ENCODE data around the gene NSUN6. TPM values are rescaled to one million over a fixed set of nuclear protein-coding genes. Genes with fewer than 3 reads are reported as not detected.
A peak's percentile ranks its signal among the peaks of the same experiment; 100 is the strongest.

Gene NSUN6
- polyA plus RNA-seq, 4 donors: 6.0 to 21.9 (median 8.5) TPM

DNA sequence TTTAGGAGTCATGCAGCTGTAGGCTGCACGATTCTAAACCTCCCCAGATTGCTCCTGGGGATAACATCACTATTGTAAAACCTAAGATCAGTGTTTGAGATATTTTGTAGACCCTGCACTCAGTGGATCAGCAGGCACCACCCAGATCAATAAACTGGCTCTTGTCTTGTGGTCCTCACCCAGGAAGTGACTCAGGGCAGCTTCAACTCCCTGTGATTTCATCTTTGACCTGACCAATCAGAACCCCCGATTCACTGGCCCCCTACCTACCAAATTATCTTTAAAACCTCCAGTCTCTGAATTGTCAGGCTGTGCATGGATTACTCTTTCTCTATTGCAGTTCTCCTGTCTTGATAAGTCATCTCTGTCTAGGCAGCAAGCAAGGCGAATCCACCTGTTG, 33.6 kb upstream of the NSUN6 start:
- 59 to 66% (median 59%) methylated on average over 3 of the region's 3 CpGs for WGBS, 3 donors
- Histone ChIP-seq H3K9me3 (ENCODE audit: control insufficient read depth in 2 of 2, insufficient read depth in 1 of 2, low read depth in 1 of 2, low read length in 1 of 2) (no peaks in the 10 kb centered on the region), H3K4me1 (ENCODE audit: control insufficient read depth in 3 of 3, insufficient read depth in 2 of 3, low read depth in 1 of 3, low read length in 2 of 3) (no peaks in the 10 kb centered on the region), H3K4me3 (ENCODE audit: low read depth in 1 of 3, low read length in 3 of 3) (no peak overlapping the region), H3K27ac (ENCODE audit: low read depth in 1 of 3, low read length in 2 of 3) (no peak overlapping the region), H3K27me3 (ENCODE audit: control insufficient read depth in 3 of 3, insufficient read depth in 3 of 3, low read length in 3 of 3) (no peaks in the 10 kb centered on the region), H3K36me3 (ENCODE audit: control insufficient read depth in 3 of 3, insufficient read depth in 2 of 3, low read depth in 1 of 3, low read length in 3 of 3) (peaks cover 0 to 3% (median 0%) of the 10 kb centered on the region in 3 donors)
- FAIRE-seq: no peak
- DNase-seq: no peak

GRCh38 chr10:18684416-18684815, 33.0 kb upstream of the NSUN6 start:
- no peaks in the 10 kb centered on the region for H3K27me3 ChIP-seq (ENCODE audit: control insufficient read depth in 3 of 3, insufficient read depth in 3 of 3, low read length in 3 of 3)
- H3K36me3 ChIP-seq (ENCODE audit: control insufficient read depth in 3 of 3, insufficient read depth in 2 of 3, low read depth in 1 of 3, low read length in 3 of 3): peaks cover 0 to 3% (median 0%) of the 10 kb centered on the region in 3 donors
- no peak overlapping the region for H3K27ac ChIP-seq (ENCODE audit: low read depth in 1 of 3, low read length in 2 of 3)
- H3K9me3 ChIP-seq (ENCODE audit: control insufficient read depth in 2 of 2, insufficient read depth in 1 of 2, low read depth in 1 of 2, low read length in 1 of 2): no peaks in the 10 kb centered on the region
- no peak overlapping the region for H3K4me3 ChIP-seq (ENCODE audit: low read depth in 1 of 3, low read length in 3 of 3)
- WGBS, 3 donors: 64 to 78% (median 64%) methylated on average over 1 of the region's 1 CpG
- H3K4me1 ChIP-seq (ENCODE audit: control insufficient read depth in 3 of 3, insufficient read depth in 2 of 3, low read depth in 1 of 3, low read length in 2 of 3): no peaks in the 10 kb centered on the region
- DNase-seq: no peak
- no peak for FAIRE-seq

DNA sequence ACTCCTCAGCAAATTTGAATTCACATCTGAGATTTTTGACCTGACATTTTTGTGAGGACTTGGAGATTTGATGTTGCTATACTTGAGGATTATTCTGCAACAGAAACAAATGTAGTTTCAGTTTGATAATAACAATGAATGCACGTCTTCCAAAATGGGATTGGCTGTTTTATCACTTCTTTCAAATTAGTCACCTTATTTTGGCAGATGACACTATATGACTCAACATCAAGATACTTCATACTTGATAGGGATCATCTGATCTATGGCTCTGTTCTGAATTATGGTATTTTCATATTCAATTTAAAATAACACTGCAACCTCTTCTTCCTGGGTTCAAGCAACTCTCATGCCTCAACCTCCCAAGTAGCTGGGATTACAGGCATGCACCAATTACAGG, 32.0 kb upstream of the NSUN6 start:
- Histone ChIP-seq H3K4me3 (ENCODE audit: low read depth in 1 of 3, low read length in 3 of 3) (no peak overlapping the region), H3K4me1 (ENCODE audit: control insufficient read depth in 3 of 3, insufficient read depth in 2 of 3, low read depth in 1 of 3, low read length in 2 of 3) (no peaks in the 10 kb centered on the region), H3K9me3 (ENCODE audit: control insufficient read depth in 2 of 2, insufficient read depth in 1 of 2, low read depth in 1 of 2, low read length in 1 of 2) (no peaks in the 10 kb centered on the region), H3K27ac (ENCODE audit: low read depth in 1 of 3, low read length in 2 of 3) (no peak overlapping the region), H3K27me3 (ENCODE audit: control insufficient read depth in 3 of 3, insufficient read depth in 3 of 3, low read length in 3 of 3) (no peaks in the 10 kb centered on the region), H3K36me3 (ENCODE audit: control insufficient read depth in 3 of 3, insufficient read depth in 2 of 3, low read depth in 1 of 3, low read length in 3 of 3) (peaks cover 0 to 3% (median 0%) of the 10 kb centered on the region in 3 donors)
- DNase-seq (no peak), FAIRE-seq (no peak)
- WGBS, 3 donors: 13 to 41% (median 39%) methylated on average over 1 of the region's 1 CpG

GRCh38 chr10:18681971-18682411, 30.6 kb upstream of the NSUN6 start:
- H3K4me1 ChIP-seq (ENCODE audit: control insufficient read depth in 3 of 3, insufficient read depth in 2 of 3, low read depth in 1 of 3, low read length in 2 of 3): no peaks in the 10 kb centered on the region
- H3K27ac ChIP-seq (ENCODE audit: low read depth in 1 of 3, low read length in 2 of 3): no peak overlapping the region
- H3K36me3 ChIP-seq (ENCODE audit: control insufficient read depth in 3 of 3, insufficient read depth in 2 of 3, low read depth in 1 of 3, low read length in 3 of 3): peaks cover 0 to 3% (median 0%) of the 10 kb centered on the region in 3 donors
- WGBS, 3 donors: 71 to 83% (median 78%) methylated on average over 4 of the region's 4 CpGs
- H3K9me3 ChIP-seq (ENCODE audit: control insufficient read depth in 2 of 2, insufficient read depth in 1 of 2, low read depth in 1 of 2, low read length in 1 of 2): no peaks in the 10 kb centered on the region
- no peak overlapping the region for H3K4me3 ChIP-seq (ENCODE audit: low read depth in 1 of 3, low read length in 3 of 3)
- no peak for FAIRE-seq
- no peak for DNase-seq
- no peaks in the 10 kb centered on the region for H3K27me3 ChIP-seq (ENCODE audit: control insufficient read depth in 3 of 3, insufficient read depth in 3 of 3, low read length in 3 of 3)

GRCh38 chr10:18681366-18681765, 30.0 kb upstream of the NSUN6 start:
- H3K9me3 ChIP-seq (ENCODE audit: control insufficient read depth in 2 of 2, insufficient read depth in 1 of 2, low read depth in 1 of 2, low read length in 1 of 2): no peaks in the 10 kb centered on the region
- WGBS, 3 donors: 25 to 38% (median 26%) methylated on average over 2 of the region's 2 CpGs
- no peak for DNase-seq
- no peaks in the 10 kb centered on the region for H3K4me1 ChIP-seq (ENCODE audit: control insufficient read depth in 3 of 3, insufficient read depth in 2 of 3, low read depth in 1 of 3, low read length in 2 of 3)
- peaks cover 0 to 3% (median 3%) of the 10 kb centered on the region in 3 donors for H3K36me3 ChIP-seq (ENCODE audit: control insufficient read depth in 3 of 3, insufficient read depth in 2 of 3, low read depth in 1 of 3, low read length in 3 of 3)
- peak; percentile 5 for FAIRE-seq
- H3K4me3 ChIP-seq (ENCODE audit: low read depth in 1 of 3, low read length in 3 of 3): no peak overlapping the region
- H3K27ac ChIP-seq (ENCODE audit: low read depth in 1 of 3, low read length in 2 of 3): no peak overlapping the region
- H3K27me3 ChIP-seq (ENCODE audit: control insufficient read depth in 3 of 3, insufficient read depth in 3 of 3, low read length in 3 of 3): no peaks in the 10 kb centered on the region

DNA sequence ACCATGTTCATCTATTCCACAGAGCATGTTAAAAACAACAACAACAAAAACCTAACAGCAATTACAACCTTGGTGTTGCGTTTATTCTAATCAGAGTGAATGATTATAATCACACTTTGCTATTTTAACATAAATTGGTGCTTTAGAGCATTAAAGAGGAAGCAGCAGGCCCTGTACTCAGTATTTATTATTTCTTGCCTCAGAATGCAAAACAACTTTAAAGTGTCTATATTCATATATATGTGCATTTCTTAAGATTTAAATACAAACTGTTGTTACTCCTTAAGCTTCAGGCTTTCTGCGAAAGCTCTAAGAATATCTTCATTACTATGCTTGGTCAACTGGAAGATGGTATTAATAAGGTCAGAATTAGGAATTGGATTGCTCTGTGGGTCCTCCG, 29.4 kb upstream of the NSUN6 start:
- Histone ChIP-seq H3K27ac (ENCODE audit: low read depth in 1 of 3, low read length in 2 of 3) (no peak overlapping the region), H3K27me3 (ENCODE audit: control insufficient read depth in 3 of 3, insufficient read depth in 3 of 3, low read length in 3 of 3) (no peaks in the 10 kb centered on the region), H3K36me3 (ENCODE audit: control insufficient read depth in 3 of 3, insufficient read depth in 2 of 3, low read depth in 1 of 3, low read length in 3 of 3) (peaks cover 0 to 3% (median 3%) of the 10 kb centered on the region in 3 donors), H3K4me3 (ENCODE audit: low read depth in 1 of 3, low read length in 3 of 3) (no peak overlapping the region), H3K9me3 (ENCODE audit: control insufficient read depth in 2 of 2, insufficient read depth in 1 of 2, low read depth in 1 of 2, low read length in 1 of 2) (no peaks in the 10 kb centered on the region), H3K4me1 (ENCODE audit: control insufficient read depth in 3 of 3, insufficient read depth in 2 of 3, low read depth in 1 of 3, low read length in 2 of 3) (no peaks in the 10 kb centered on the region)
- DNase-seq (no peak), FAIRE-seq (no peak)
- 91 to 98% (median 94%) methylated on average over 3 of the region's 3 CpGs for WGBS, 3 donors

DNA sequence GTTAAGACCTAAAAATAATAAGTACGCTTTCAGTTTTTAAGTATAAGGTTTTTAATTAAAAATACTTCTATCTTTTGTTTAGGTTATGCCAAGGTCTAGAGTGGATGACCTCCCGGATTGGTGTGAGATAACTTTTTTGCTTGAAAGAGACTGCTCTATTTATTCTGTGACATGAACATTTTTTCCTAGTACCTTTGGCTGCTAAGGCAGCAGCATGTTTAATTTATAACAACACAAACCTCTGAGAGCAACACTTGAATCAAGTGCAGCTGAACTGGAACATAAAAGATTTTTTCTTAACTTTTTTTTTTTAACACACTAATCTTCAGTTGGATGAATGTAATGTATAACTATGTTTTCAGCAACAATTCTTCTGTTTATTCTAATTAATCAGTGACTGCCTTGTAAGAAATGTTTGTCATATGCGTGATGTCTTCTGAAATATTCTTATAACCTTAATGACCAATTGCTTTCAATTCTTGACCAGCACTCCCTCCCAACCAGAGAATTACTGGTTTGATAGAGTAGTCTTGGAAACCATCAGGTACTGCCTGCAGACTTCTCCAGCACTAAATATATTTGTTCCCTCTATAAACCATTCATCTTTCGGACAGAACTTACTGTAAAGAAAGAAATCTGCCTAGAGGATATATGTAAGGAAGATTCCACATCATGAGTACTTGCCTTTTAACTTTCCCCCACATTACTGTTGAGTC, 23.9 kb upstream of the NSUN6 start:
- no peak for DNase-seq
- 93 to 95% (median 94%) methylated on average over 4 of the region's 4 CpGs for WGBS, 3 donors
- Histone ChIP-seq H3K36me3 (ENCODE audit: control insufficient read depth in 3 of 3, insufficient read depth in 2 of 3, low read depth in 1 of 3, low read length in 3 of 3) (peaks cover 4 to 16% (median 16%) of the 10 kb centered on the region in 3 donors), H3K27ac (ENCODE audit: low read depth in 1 of 3, low read length in 2 of 3) (no peak overlapping the region), H3K4me3 (ENCODE audit: low read depth in 1 of 3, low read length in 3 of 3) (no peak overlapping the region), H3K9me3 (ENCODE audit: control insufficient read depth in 2 of 2, insufficient read depth in 1 of 2, low read depth in 1 of 2, low read length in 1 of 2) (no peaks in the 10 kb centered on the region), H3K27me3 (ENCODE audit: control insufficient read depth in 3 of 3, insufficient read depth in 3 of 3, low read length in 3 of 3) (no peaks in the 10 kb centered on the region), H3K4me1 (ENCODE audit: control insufficient read depth in 3 of 3, insufficient read depth in 2 of 3, low read depth in 1 of 3, low read length in 2 of 3) (no peaks in the 10 kb centered on the region)
- FAIRE-seq: no peak

DNA sequence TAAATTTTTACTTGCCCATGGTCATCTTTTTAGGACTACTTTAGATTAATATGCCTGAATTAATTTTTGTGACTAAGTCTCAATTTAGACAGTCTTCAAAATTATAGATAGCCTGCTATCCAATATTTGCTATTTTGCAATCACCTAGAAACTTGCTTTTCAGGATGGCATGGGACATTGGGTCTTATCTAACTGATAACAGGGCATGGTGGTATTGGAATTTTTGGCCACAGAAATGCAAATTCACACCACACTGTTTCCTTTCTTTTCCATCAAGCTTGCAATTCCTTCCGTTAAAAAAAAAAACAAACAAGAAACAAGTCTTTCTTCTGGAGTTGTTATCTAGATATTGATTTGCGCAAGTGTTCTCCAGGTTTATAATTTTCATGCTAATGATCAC, 16.6 kb upstream of the NSUN6 start:
- no peak overlapping the region for H3K4me3 ChIP-seq (ENCODE audit: low read depth in 1 of 3, low read length in 3 of 3)
- no peak for FAIRE-seq
- no peaks in the 10 kb centered on the region for H3K9me3 ChIP-seq (ENCODE audit: control insufficient read depth in 2 of 2, insufficient read depth in 1 of 2, low read depth in 1 of 2, low read length in 1 of 2)
- peaks cover 2 to 28% (median 11%) of the 10 kb centered on the region in 3 donors for H3K36me3 ChIP-seq (ENCODE audit: control insufficient read depth in 3 of 3, insufficient read depth in 2 of 3, low read depth in 1 of 3, low read length in 3 of 3)
- no peak for DNase-seq
- peaks cover 0 to 3% (median 0%) of the 10 kb centered on the region in 3 donors for H3K4me1 ChIP-seq (ENCODE audit: control insufficient read depth in 3 of 3, insufficient read depth in 2 of 3, low read depth in 1 of 3, low read length in 2 of 3)
- H3K27ac ChIP-seq (ENCODE audit: low read depth in 1 of 3, low read length in 2 of 3): no peak overlapping the region
- WGBS, 3 donors: 78 to 83% (median 81%) methylated on average over 2 of the region's 2 CpGs
- H3K27me3 ChIP-seq (ENCODE audit: control insufficient read depth in 3 of 3, insufficient read depth in 3 of 3, low read length in 3 of 3): no peaks in the 10 kb centered on the region

GRCh38 chr10:18666810-18667209, 15.4 kb upstream of the NSUN6 start:
- FAIRE-seq: no peak
- Histone ChIP-seq H3K27me3 (ENCODE audit: control insufficient read depth in 3 of 3, insufficient read depth in 3 of 3, low read length in 3 of 3) (no peaks in the 10 kb centered on the region), H3K4me1 (ENCODE audit: control insufficient read depth in 3 of 3, insufficient read depth in 2 of 3, low read depth in 1 of 3, low read length in 2 of 3) (peaks cover 0 to 5% (median under 1%) of the 10 kb centered on the region in 3 donors), H3K27ac (ENCODE audit: low read depth in 1 of 3, low read length in 2 of 3) (no peak overlapping the region), H3K4me3 (ENCODE audit: low read depth in 1 of 3, low read length in 3 of 3) (no peak overlapping the region), H3K36me3 (ENCODE audit: control insufficient read depth in 3 of 3, insufficient read depth in 2 of 3, low read depth in 1 of 3, low read length in 3 of 3) (peaks cover 2 to 32% (median 11%) of the 10 kb centered on the region in 3 donors), H3K9me3 (ENCODE audit: control insufficient read depth in 2 of 2, insufficient read depth in 1 of 2, low read depth in 1 of 2, low read length in 1 of 2) (no peaks in the 10 kb centered on the region)
- DNase-seq: no peak
- 67 to 75% (median 74%) methylated on average over 2 of the region's 2 CpGs for WGBS, 3 donors

Data from small intestine (tissue), 7 donors.